Measurements from ENCODE around the gene TMEM178B. TPM values are rescaled to one million over a fixed set of nuclear protein-coding genes. Genes with fewer than 3 reads are reported as not detected.

Gene TMEM178B
- total RNA-seq, 4 donors from 2014 or later: 0.42 to 2.5 (median 0.92) TPM

GRCh38 chr7:141198194-141198958, 124.5 kb downstream of the TMEM178B start:
- no peak overlapping the region for H3K4me3 ChIP-seq
- TF ChIP-seq EP300 (IDR thresholded peaks at IDR 0.05) (no peak), CTCF (IDR thresholded peaks at IDR 0.05) (no peak), POLR2A (IDR thresholded peaks at IDR 0.05; ENCODE audit: low read depth) (no peak), POLR2AphosphoS5 (IDR thresholded peaks at IDR 0.05) (no peak)

GRCh38 chr7:141200191-141201108, 126.6 kb downstream of the TMEM178B start:
- DNase-seq (ENCODE audit: extremely low spot score): no peak
- peaks cover 0 to 10% (median 0%) of the 10 kb centered on the region in 4 donors for H3K4me1 ChIP-seq

More at GRCh38 chr7:141198194-141198958, 124.5 kb downstream of the TMEM178B start:
- WGBS: 28% methylated on average over 12 of the region's 12 CpGs
- intact Hi-C loops (cut with DNase I): no loop called here
- Histone ChIP-seq H3K27ac (replicated peaks in 1 of 4) (no peak overlapping the region), H3K4me1 (peaks cover 0 to 10% (median 0%) of the 10 kb centered on the region in 4 donors), H3K27me3 (peaks cover 0 to 4% (median 0%) of the 10 kb centered on the region in 4 donors), H3K9me3 (no peaks in the 10 kb centered on the region), H3K36me3 (no peaks in the 10 kb centered on the region)
- DNase-seq (ENCODE audit: extremely low spot score): no peak

GRCh38 chr7:141201145-141201885, 127.5 kb downstream of the TMEM178B start:
- peaks cover 0 to 4% (median 0%) of the 10 kb centered on the region in 4 donors for H3K27me3 ChIP-seq
- intact Hi-C loops (cut with DNase I): no loop called here
- TF ChIP-seq POLR2AphosphoS5 (IDR thresholded peaks at IDR 0.05) (no peak), EP300 (IDR thresholded peaks at IDR 0.05) (no peak), CTCF (IDR thresholded peaks at IDR 0.05) (no peak), POLR2A (IDR thresholded peaks at IDR 0.05; ENCODE audit: low read depth) (no peak)
- no peak overlapping the region for H3K4me3 ChIP-seq
- H3K4me1 ChIP-seq: peaks cover 0 to 10% (median 0%) of the 10 kb centered on the region in 4 donors
- H3K36me3 ChIP-seq: no peaks in the 10 kb centered on the region
- 71% methylated on average over 11 of the region's 11 CpGs for WGBS
- no peaks in the 10 kb centered on the region for H3K9me3 ChIP-seq
- H3K27ac ChIP-seq (replicated peaks in 1 of 4): no peak overlapping the region
- DNase-seq (ENCODE audit: extremely low spot score): no peak

More at GRCh38 chr7:141200191-141201108, 126.6 kb downstream of the TMEM178B start:
- TF ChIP-seq POLR2A (IDR thresholded peaks at IDR 0.05; ENCODE audit: low read depth): no peak
- TF ChIP-seq CTCF (IDR thresholded peaks at IDR 0.05): no peak
- no peak for TF ChIP-seq EP300 (IDR thresholded peaks at IDR 0.05)
- TF ChIP-seq POLR2AphosphoS5 (IDR thresholded peaks at IDR 0.05): no peak
- whole genome bisulfite sequencing: 82% methylated on average over 14 of the region's 14 CpGs
- intact Hi-C loops (cut with DNase I): no loop called here
- Histone ChIP-seq H3K4me3 (no peak overlapping the region), H3K36me3 (no peaks in the 10 kb centered on the region), H3K27ac (replicated peaks in 1 of 4) (no peak overlapping the region), H3K27me3 (peaks cover 0 to 4% (median 0%) of the 10 kb centered on the region in 4 donors), H3K9me3 (no peaks in the 10 kb centered on the region)

GRCh38 chr7:141202535-141202934, 128.7 kb downstream of the TMEM178B start:
- H3K9me3 ChIP-seq: no peaks in the 10 kb centered on the region
- intact Hi-C loops (cut with DNase I): no loop called here
- no peak for TF ChIP-seq EP300 (IDR thresholded peaks at IDR 0.05)
- no peak for TF ChIP-seq POLR2AphosphoS5 (IDR thresholded peaks at IDR 0.05)
- TF ChIP-seq CTCF (IDR thresholded peaks at IDR 0.05): no peak
- no peak for TF ChIP-seq POLR2A (IDR thresholded peaks at IDR 0.05; ENCODE audit: low read depth)
- no peak for DNase-seq (ENCODE audit: extremely low spot score)
- peaks cover 0 to 10% (median 0%) of the 10 kb centered on the region in 4 donors for H3K4me1 ChIP-seq
- no peak overlapping the region for H3K27ac ChIP-seq (replicated peaks in 1 of 4)
- WGBS: 53% methylated on average over 4 of the region's 4 CpGs
- peaks cover 0 to 4% (median 0%) of the 10 kb centered on the region in 4 donors for H3K27me3 ChIP-seq
- no peaks in the 10 kb centered on the region for H3K36me3 ChIP-seq
- no peak overlapping the region for H3K4me3 ChIP-seq

All from esophagus muscularis mucosa (tissue), 4 donors.